Activated naive CD4-positive, alpha-beta T cell treated with anti-CD3 and anti-CD28 coated beads, Interleukin-2, amount 50 U/mL, for 24 hours (primary cell): Measurements from ENCODE around the gene TENT4A.

Experiments
- H3K27ac Mint-ChIP-seq: one replicate; pipeline ENCODE4 v1.8.0; 2021; ENCODE audit warnings: mild to moderate bottlenecking, mixed read lengths
- H3K27me3 Mint-ChIP-seq: one replicate; pipeline ENCODE4 v1.8.0; 2021; ENCODE audit warnings: mixed read lengths
- H3K36me3 Mint-ChIP-seq: one replicate; pipeline ENCODE4 v1.8.0; 2021; ENCODE audit warnings: mixed read lengths
- H3K4me1 Mint-ChIP-seq: one replicate; pipeline ENCODE4 v1.8.0; 2021; ENCODE audit warnings: mixed read lengths
- H3K4me3 Mint-ChIP-seq: one replicate; pipeline ENCODE4 v1.8.0; 2021; ENCODE audit warnings: mild to moderate bottlenecking, mixed read lengths
- H3K9me3 Mint-ChIP-seq: one replicate; pipeline ENCODE4 v1.8.0; 2021; ENCODE audit warnings: mixed read lengths

Gene TENT4A

DNA sequence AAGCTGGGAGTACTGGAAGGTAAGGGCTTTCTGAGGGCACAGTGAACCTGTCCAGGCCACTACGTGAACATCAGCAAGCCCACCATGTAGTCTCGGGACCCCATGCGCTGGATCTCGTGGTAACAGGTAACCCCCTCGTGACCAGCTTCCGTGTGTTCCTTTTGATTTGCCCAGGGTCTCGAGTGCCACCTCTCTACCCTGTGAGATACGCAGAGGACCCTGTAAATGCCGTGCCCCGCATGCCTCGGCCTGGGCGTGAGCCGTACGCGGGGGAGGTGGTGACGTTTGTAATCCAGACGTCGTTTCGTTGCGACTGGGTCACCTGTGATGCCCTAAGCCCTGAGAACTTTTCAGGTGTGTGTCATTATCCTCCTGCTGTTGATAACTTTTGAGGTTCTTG is 45.5 kb downstream of the TENT4A start:
- peaks cover 6% of the 10 kb centered on the region for H3K36me3 Mint-ChIP-seq
- no peak overlapping the region for H3K27ac Mint-ChIP-seq
- H3K27me3 Mint-ChIP-seq = no peaks in the 10 kb centered on the region
- H3K9me3 Mint-ChIP-seq = no peaks in the 10 kb centered on the region
- no peak overlapping the region for H3K4me3 Mint-ChIP-seq
- no peaks in the 10 kb centered on the region for H3K4me1 Mint-ChIP-seq

DNA sequence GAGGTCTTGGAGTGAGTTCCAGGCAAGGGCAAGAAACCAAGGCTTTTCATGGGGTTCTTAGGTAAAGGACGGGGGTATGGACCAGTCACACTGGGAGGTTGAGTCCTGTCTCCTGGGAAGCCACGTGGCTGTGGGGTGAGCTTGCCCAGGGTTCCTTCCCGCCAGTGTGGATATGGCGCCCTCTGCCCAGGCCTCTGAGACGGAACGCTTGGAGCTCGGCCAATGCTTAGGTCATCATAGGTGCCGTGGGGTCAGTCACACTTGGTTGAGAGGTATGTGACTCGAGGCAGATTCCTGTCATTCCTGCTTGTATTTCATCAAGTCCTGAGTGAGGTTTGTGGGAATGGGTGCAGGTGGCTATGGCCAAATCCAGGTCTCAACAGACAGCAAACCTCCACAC is 46.2 kb downstream of the TENT4A start:
- Mint-ChIP-seq H3K27me3 (no peaks in the 10 kb centered on the region), H3K36me3 (peaks cover 4% of the 10 kb centered on the region), H3K27ac (no peak overlapping the region), H3K4me3 (no peak overlapping the region), H3K9me3 (no peaks in the 10 kb centered on the region), H3K4me1 (no peaks in the 10 kb centered on the region)

DNA sequence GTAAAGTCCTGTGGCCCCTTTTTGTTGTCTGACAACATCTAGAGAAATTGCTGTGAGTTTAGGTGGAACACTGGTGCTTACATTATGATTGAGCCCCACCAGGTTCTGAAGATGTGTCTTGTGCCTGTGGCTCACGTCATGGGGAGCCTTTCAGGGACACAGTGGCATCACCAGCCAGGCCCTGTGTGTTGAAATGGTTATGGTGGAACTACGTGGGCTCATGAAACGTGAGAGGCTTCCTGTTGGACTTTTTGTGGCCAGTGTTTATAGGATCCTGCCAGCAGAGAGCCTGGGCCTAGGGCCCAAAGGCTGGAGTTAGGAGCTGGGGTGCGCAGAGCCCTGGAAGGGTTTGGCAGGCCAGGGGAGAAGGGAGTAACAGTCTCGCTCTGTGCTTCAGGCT is 46.8 kb downstream of the TENT4A start:
- H3K36me3 Mint-ChIP-seq = peaks cover 2% of the 10 kb centered on the region
- H3K27ac Mint-ChIP-seq = no peak overlapping the region
- H3K4me3 Mint-ChIP-seq = no peak overlapping the region
- no peaks in the 10 kb centered on the region for H3K4me1 Mint-ChIP-seq
- no peaks in the 10 kb centered on the region for H3K27me3 Mint-ChIP-seq
- H3K9me3 Mint-ChIP-seq = no peaks in the 10 kb centered on the region

DNA sequence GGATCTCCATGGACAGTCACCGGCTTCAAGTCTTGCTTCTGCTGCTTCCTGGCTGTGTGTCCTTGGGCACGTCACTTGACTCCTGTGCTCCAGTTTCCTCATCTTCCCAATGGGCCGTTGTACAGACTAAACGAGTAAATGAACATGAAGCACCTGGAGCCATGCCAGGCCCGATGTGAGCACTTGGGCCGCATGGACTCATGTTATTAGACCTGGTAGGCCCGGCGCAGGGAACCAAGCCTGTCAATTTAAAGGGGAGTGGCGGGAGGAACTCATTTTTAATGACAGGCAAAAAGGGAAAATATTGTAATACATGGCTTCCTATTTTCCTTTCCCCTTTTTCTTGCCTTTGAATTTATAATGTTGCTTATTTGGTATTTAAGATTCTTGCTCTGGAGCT is 47.5 kb downstream of the TENT4A start:
- Mint-ChIP-seq H3K36me3 (peaks cover 2% of the 10 kb centered on the region), H3K27me3 (no peaks in the 10 kb centered on the region), H3K9me3 (no peaks in the 10 kb centered on the region), H3K4me1 (no peaks in the 10 kb centered on the region), H3K4me3 (no peak overlapping the region), H3K27ac (no peak overlapping the region)

DNA sequence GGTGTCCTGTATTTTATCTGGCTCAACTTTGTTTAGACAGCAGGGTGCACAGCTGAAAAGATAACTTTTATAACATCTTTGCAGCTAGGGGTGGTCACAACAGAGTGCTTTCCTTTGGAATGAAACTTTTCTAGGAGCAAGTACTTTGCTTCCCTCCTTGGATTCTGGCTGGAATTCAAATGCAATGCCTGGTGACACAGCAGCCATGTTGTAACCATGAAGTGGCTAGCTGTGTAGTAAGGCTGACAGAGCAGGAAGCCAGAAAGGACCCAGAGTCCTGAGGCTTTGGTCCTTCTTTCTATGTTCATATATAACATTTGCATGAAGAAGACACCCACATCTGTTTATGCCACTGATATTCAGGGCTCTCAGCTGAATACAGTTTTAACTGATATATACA is 48.1 kb downstream of the TENT4A start:
- H3K4me1 Mint-ChIP-seq = no peaks in the 10 kb centered on the region
- H3K27ac Mint-ChIP-seq = no peak overlapping the region
- no peaks in the 10 kb centered on the region for H3K9me3 Mint-ChIP-seq
- no peaks in the 10 kb centered on the region for H3K27me3 Mint-ChIP-seq
- H3K4me3 Mint-ChIP-seq = no peak overlapping the region
- peaks cover 2% of the 10 kb centered on the region for H3K36me3 Mint-ChIP-seq

DNA sequence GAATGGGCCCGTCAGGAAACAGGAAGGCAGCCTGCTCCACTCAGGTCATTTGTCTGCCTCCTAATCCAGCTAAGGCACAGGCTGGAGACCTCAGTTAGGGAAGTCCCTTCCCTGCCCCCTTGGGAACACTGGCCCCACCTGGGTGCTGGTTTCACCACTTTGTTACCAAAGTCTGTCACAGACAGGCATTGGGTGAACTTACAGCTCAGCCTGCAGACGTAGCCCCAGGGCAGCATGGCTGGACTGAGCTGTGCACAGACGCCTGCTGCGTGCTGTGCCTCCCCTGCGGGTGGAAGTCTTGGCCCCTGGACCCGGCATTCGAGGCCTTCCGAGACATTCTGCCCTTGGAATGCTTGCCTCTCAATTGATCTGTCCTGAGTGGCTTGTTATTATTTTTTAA is 48.9 kb downstream of the TENT4A start:
- Mint-ChIP-seq H3K36me3 (peaks cover 2% of the 10 kb centered on the region), H3K4me1 (no peaks in the 10 kb centered on the region), H3K9me3 (no peaks in the 10 kb centered on the region), H3K27ac (no peak overlapping the region), H3K27me3 (no peaks in the 10 kb centered on the region), H3K4me3 (no peak overlapping the region)

DNA sequence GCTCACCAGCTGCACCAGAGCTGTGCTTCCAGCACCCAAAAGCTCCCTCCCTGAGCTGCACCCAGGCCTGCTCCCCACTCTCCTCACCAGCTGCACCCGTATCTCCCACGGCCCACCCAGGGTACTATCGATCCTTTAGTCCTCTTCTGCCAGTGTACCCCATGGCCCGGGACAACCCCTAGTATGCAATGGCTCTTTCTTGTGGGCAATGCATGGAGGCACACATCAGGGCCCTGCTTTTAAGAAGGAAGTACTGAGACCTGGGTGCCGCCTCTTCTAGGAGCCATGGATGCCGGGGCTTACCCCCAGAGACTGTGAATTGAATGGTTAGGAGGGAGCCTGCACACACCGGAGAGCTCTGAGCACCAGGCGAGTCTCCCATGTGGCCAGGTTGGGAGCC is 49.5 kb downstream of the TENT4A start:
- no peak overlapping the region for H3K27ac Mint-ChIP-seq
- H3K9me3 Mint-ChIP-seq = no peaks in the 10 kb centered on the region
- H3K4me1 Mint-ChIP-seq = no peaks in the 10 kb centered on the region
- no peaks in the 10 kb centered on the region for H3K27me3 Mint-ChIP-seq
- peaks cover 2% of the 10 kb centered on the region for H3K36me3 Mint-ChIP-seq
- no peak overlapping the region for H3K4me3 Mint-ChIP-seq

DNA sequence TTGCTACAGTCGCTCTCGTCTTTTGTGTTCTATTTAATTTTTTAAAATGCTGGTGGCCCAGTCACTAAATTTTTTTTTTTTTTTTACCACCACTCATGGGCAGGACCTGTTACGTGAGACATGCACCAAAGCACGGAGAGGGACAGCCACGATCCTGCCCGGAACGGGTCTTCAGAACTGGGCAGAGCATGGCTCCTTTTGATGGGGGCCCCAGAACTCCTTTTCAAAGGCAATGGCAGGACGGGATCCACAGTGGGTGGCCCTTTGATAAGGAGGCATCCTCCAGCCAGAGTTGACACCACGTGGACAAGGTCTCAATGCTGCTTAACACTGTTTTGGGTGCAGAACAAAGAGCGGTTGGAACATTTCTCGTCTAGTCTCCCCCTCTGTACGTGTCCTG is 50.0 kb downstream of the TENT4A start:
- H3K9me3 Mint-ChIP-seq = no peaks in the 10 kb centered on the region
- H3K4me1 Mint-ChIP-seq = no peaks in the 10 kb centered on the region
- no peak overlapping the region for H3K4me3 Mint-ChIP-seq

DNA sequence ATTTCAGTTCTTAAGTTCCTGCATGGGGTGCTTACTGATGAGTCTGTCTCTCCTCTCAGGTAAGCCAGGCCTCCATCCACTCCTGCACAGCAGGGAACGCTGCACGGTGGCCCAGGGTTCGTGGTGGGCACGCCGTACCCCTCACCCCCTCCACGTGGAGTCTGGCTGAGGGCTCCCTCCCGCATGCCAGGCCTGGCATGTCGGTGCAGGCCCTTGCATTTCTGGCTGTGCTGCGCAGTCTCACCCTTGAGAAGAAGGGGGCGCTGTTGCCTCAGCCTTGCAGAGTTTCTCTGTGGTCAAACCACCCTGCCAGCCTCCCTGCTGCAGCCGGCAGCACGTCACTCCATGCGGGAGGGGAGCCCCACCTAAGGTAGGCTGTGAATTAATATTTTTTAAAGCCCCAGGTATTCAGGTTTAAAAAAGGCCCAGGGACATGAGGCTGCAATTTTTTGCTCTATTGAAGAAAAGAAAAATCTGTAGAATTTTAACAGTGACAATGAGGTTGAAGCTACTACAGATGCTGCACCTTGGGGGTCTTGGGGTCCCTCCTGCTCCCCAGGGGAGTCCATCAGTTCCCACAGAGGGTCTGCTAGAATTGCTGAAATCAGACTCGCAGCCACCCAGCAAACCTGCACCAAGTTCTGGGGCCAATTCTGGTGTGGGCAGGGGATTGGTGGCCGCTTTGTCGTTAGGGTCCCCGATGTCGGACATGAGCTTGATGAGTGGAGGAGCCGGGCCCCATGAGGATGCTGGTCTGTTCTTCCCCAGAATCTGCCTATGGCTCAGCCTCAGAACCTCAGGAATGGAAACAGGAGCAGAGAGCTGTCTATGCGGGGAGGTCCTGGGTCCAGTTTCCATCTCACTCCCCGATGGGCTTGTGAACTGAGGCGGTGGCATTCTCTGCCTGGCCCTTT is 52.6 kb downstream of the TENT4A start:
- Mint-ChIP-seq H3K36me3 (peaks cover 2% of the 10 kb centered on the region), H3K4me3 (no peak overlapping the region), H3K4me1 (no peaks in the 10 kb centered on the region), H3K27me3 (no peaks in the 10 kb centered on the region), H3K27ac (no peak overlapping the region), H3K9me3 (no peaks in the 10 kb centered on the region)

More for the DNA sequence above, 50.0 kb downstream of the TENT4A start:
- Mint-ChIP-seq H3K27ac (no peak overlapping the region), H3K36me3 (peaks cover 2% of the 10 kb centered on the region), H3K27me3 (no peaks in the 10 kb centered on the region)

DNA sequence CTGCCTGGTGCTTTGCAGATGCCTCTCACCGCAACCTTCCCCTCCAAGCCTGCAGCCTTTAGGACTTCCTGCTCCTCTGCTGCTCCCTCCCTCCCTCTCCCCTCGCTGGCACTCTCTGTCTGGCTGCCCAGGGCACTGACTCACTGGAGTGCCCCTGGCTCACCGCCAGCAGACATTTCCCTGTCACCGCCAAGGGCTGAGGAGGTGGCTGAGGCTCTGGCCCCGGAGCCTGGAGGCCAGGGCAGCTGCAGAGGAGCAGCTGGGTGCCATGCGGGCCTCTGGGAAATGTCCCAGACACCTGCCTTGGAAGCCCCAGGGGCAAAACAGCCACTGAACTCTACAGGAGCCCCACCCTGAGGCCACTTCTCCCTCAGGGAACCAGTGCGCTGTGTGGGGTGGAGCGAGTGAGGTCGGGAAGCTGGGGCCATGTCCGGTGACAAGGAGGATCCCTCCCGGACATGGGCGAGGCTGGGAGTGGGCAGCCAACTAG is 53.4 kb downstream of the TENT4A start:
- Mint-ChIP-seq H3K27me3 (no peaks in the 10 kb centered on the region), H3K4me3 (no peak overlapping the region), H3K27ac (no peak overlapping the region), H3K4me1 (no peaks in the 10 kb centered on the region), H3K36me3 (peaks cover 2% of the 10 kb centered on the region), H3K9me3 (no peaks in the 10 kb centered on the region)

DNA sequence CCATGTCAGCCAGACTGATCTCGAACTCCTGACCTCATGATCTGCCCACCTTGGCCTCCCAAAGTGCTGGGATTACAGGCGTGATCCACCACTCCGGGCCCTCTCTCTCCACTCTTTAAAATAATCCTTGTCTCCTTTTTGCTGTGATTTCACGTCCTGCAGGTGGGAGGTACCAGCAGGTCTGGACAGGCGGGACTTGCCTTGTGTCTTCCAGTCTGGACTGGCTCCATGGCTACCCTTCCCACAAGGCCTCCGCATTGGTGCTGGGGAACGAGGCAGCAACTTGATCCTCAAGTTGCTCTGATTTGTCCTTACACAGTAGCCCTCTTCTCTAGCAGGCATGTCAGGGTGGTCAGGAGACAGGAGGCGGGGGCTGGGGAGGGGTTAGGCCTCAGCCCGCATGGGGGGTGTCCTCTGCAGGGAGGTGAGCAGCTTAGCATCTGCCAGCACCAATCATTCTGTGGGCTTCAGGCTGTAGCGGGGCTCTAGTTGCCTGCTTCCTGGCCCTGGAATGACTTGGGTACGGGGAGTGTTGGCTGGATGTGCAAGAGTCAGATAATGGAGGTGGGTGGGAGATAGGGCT is 54.3 kb downstream of the TENT4A start:
- H3K4me1 Mint-ChIP-seq = no peaks in the 10 kb centered on the region

DNA sequence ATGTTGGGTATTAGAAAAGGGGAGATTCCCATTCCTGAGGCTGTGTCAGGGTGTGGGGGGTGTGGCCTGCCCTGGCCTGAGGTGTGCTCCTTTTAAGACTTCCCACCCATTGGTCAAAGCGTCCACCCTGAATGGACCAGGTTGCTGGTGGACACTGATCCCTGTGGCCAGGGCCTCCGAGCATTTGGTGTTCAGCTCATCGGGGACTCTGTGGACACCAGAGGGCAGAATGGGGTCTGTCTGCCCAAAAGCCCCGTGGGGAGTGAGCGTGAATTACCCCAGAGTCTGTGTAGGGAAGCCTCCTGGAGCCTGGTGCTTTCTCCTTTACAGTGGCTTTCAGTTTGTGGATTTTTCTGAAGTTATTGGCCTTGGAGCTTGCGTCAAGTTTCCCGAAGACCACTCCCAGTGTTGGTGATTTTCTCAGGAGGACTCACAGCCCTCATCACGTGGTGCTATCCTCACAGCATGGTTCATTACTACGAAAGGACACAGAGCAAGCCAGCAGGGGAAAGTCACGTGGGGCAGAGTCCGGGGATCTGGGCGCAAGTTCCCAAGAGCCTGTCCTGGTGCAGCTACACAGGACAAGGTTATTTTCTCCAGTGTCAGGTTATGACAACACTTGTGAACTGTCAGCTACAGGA is 55.5 kb downstream of the TENT4A start:
- H3K4me1 Mint-ChIP-seq = no peaks in the 10 kb centered on the region
- H3K27me3 Mint-ChIP-seq = no peaks in the 10 kb centered on the region
- H3K27ac Mint-ChIP-seq = no peak overlapping the region
- no peaks in the 10 kb centered on the region for H3K9me3 Mint-ChIP-seq
- H3K36me3 Mint-ChIP-seq = peaks cover under 1% of the 10 kb centered on the region
- no peak overlapping the region for H3K4me3 Mint-ChIP-seq

More for the DNA sequence above, 54.3 kb downstream of the TENT4A start:
- H3K36me3 Mint-ChIP-seq = peaks cover 2% of the 10 kb centered on the region
- H3K9me3 Mint-ChIP-seq = no peaks in the 10 kb centered on the region
- no peak overlapping the region for H3K27ac Mint-ChIP-seq
- no peaks in the 10 kb centered on the region for H3K27me3 Mint-ChIP-seq
- H3K4me3 Mint-ChIP-seq = no peak overlapping the region

DNA sequence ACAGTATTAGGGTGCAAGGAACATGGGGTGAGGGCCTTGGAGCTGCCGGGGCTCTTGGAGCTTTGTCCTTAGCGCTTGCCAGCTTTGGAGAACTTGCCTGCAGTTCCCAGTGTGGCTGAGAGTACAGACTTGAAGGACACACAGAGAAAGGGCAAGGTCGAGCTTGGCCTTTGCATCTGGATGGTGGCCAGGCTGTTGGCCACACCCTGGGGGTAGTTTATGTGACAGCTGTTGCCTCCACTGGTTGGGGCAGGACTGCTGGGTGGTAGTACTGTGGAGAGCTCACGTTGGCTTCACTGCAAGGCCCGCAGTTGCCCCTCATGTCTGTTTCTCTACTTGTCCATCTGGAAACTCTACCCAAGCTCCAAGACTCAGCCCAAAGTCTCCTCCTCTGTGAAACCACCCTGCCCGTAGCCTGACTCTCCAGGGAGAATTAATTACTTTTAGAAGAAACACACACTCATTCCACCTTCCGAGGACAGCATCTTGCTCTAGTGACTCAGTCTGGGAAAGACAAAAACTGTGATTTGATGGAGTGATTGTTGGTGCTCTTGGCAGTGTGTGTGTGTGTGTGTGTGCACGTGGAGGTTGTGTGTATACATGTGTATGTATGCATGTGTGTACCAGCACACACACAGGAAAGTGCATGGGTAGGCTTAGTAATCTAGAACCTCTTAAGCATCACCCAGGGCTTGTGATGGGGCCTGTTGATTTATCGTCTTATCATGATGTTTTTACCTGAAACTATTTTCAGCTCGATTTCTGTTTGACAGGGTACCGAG is 57.8 kb downstream of the TENT4A start:
- Mint-ChIP-seq H3K9me3 (no peaks in the 10 kb centered on the region), H3K36me3 (no peaks in the 10 kb centered on the region), H3K27me3 (no peaks in the 10 kb centered on the region), H3K27ac (no peak overlapping the region), H3K4me3 (no peak overlapping the region), H3K4me1 (peaks cover 7% of the 10 kb centered on the region)

DNA sequence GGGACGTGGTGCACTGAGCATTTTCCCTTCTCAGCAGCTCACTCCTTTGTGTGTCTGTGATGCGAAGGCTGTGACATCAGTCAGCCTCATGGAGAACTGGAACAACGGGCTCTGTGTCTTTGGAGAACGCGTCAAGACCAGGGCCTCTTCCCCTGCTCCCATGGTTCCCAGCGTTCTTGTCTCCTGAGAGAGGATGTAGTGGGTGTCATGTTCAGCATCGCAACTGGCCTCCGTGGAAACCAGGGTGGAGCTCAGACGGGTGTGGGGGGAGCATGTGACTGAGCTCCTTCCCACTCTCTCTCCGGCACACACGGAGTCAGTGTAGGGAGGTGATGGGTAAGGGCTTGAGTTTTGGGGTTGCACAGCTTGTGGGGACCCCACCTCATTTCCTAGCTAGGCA is 59.7 kb downstream of the TENT4A start:
- no peak overlapping the region for H3K4me3 Mint-ChIP-seq

DNA sequence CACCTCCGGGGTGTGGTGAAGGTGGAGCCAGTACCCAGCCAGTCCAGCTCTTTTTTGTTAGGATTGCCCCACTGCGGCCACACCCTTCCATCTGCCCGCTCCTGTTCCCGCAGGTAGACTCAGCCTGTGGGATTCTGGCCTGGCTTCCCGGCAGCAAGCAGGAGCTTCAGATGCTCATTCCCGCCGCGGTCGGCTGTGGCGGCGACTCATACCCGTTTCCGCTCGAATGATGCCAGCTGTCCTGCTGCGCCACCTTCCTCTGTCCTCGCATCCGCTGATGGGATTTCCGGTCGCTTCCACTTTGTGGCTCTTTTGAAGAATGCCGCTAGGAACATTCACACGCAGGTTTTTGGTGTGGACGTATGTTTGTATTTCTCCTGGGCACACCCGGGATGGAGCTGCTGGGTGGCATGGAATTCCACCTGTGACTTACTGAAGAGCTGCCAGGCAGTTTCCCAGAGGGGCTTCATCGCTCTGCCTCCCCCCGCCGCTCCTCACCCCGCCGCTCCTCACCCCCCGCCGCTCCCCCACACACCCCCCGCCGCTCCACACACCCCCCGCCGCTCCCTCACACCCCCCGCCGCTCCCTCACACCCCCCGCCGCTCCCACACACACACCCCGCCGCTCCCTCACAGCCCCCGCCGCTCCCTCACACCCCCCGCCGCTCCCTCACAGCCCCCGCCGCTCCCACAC is 60.3 kb downstream of the TENT4A start:
- Mint-ChIP-seq H3K4me3 (no peak overlapping the region), H3K4me1 (peaks cover 7% of the 10 kb centered on the region), H3K27me3 (no peaks in the 10 kb centered on the region), H3K9me3 (no peaks in the 10 kb centered on the region), H3K27ac (no peak overlapping the region), H3K36me3 (no peaks in the 10 kb centered on the region)

More for the DNA sequence above, 59.7 kb downstream of the TENT4A start:
- no peaks in the 10 kb centered on the region for H3K36me3 Mint-ChIP-seq
- no peaks in the 10 kb centered on the region for H3K9me3 Mint-ChIP-seq
- no peak overlapping the region for H3K27ac Mint-ChIP-seq
- H3K4me1 Mint-ChIP-seq = peaks cover 7% of the 10 kb centered on the region
- no peaks in the 10 kb centered on the region for H3K27me3 Mint-ChIP-seq
